LNCAP (cell line): ENCODE measurements around the gene ECI1.

Experiments
- CTCF ChIP-seq: fragments of 450-650 bp; IDR thresholded peaks from 2 replicates; pipeline ENCODE4 v1.5.1; 2017; ENCODE audit warnings: mild to moderate bottlenecking

The ECI1 gene

GRCh38 chr16:2231016-2231931 lies 20.1 kb downstream of the ECI1 start:
- TF ChIP-seq CTCF = no peak

DNA sequence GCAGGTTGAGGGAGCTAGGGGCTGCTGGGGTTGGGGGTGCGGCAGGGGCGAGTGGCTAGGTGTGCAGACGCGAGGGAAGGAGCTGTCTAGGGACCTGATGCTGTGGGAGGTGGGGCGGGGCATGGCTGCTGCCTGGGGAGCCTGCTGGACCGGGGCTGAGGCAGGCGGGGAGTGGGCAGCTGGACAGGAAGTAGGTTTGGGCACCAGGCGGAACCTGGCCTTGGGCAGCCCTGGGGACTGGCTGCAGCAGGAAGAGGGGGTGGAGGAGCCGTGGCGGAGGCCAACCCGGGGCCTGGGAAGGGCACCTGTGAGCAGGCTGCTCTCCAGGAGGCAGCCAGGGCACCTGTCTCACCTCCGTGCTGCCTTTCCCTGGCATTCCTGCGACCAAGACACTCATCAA lies 21.0 kb downstream of the ECI1 start:
- TF ChIP-seq CTCF = no peak

DNA sequence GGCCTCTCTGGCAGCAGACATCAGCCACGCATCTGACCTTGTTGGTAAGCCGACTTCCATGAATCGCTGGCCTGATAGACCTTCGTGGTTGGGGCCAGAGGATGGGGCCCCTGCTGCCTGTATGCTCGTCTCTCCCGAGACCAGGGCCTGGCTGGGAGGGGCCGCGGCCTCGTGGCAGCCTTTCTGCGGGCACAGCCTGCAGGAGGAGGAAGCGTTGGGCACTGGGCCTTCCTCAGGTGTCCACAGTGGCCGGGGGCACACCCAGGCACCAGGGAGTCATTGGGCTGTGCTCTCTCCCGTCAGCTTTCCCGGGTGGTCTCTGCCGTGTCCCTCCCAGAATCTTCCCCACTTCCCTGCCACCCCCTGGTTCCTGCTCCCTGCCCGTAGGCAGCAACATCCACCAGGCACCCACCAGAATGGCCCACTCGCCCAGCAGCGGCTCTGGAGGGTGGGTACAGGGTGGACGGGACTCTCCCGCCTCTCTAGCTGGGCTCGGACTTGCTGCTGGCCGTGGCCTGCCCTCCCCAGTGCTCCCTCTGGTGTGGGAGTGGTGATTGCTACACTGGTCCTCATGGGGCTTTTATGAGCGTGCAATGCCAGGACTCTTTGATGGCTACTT lies 21.6 kb downstream of the ECI1 start:
- no peak for TF ChIP-seq CTCF

- no peak for TF ChIP-seq CTCF
These were observed 22.3 kb downstream of the ECI1 start for GRCh38 chr16:2229091-2229490.

DNA sequence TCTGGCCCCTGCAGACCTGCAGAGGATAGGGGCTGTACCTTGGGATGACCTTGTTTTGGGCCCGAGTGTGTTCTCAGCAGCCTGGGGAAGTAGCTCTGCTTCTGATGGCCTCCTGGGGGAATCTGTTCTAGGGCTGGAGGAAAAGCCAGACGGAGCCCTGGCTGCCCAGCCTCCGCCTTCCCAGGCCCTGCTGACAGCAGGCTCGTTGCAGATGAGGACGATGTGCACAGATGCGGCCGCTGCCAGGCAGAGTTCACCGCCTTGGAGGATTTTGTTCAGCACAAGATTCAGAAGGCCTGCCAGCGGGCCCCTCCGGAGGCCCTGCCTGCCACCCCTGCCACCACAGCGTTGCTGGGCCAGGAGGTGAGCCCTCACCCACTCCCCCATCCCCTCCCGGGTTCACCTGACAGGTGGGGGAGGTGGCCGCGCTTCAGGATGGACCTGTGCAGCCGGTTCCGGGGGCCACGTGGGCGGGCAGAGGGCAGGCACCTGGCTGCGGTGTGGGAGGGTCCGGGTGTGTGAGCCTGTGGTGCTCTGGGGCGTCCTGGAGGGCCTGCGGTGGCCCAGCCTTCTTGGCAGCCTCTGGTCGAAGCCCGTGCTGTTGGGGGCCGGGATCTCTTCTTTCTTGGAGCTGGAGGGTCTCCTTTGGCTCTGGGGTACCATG lies 23.1 kb downstream of the ECI1 start:
- TF ChIP-seq CTCF = no peak

GRCh38 chr16:2226918-2227317 lies 24.5 kb downstream of the ECI1 start:
- no peak for TF ChIP-seq CTCF

- peak; percentile 10; the same call in 1 of the 2 replicates for TF ChIP-seq CTCF
These were observed 25.1 kb downstream of the ECI1 start for GRCh38 chr16:2226245-2226793.
